Stimulated activated CD4-positive, alpha-beta T cell treated with anti-CD3 and anti-CD28 coated beads, TNF-alpha, amount 100 ng/mL, for 24 hours (primary cell): Measurements from ENCODE around the gene RAD51AP2.
"Not testable (repeated sequence)": the region's sequence is repeated elsewhere in the genome, so short reads cannot be mapped to it uniquely, and the experiment has no call there.

Experiments
- DNase-seq, 3 experiments: peaks; one replicate each; pipeline ENCODE4 v3.0.0-alpha.2; 2020; ENCODE audit warnings: low read depth in 3 of 3

Gene RAD51AP2

GRCh38 chr2:17538022-17538843 is 20.0 kb upstream of the RAD51AP2 start:
- no peak for DNase-seq

GRCh38 chr2:17536416-17536815 is 18.2 kb upstream of the RAD51AP2 start:
- DNase-seq: no peak

GRCh38 chr2:17533546-17533945 is 15.3 kb upstream of the RAD51AP2 start:
- DNase-seq: no peak

- DNase-seq: no peak
These were observed 11.5 kb upstream of the RAD51AP2 start for GRCh38 chr2:17529771-17530170.

- DNase-seq: no peak
These were observed 4.1 kb upstream of the RAD51AP2 start for GRCh38 chr2:17522303-17522702.

GRCh38 chr2:17521621-17522020 is 3.4 kb upstream of the RAD51AP2 start:
- DNase-seq: no peak

- DNase-seq: no peak
These were observed 2.5 kb upstream of the RAD51AP2 start for GRCh38 chr2:17520761-17521160.

- DNase-seq: no peak
These were observed 1.2 kb upstream of the RAD51AP2 start for GRCh38 chr2:17519486-17519885.

- no peak for DNase-seq
These were observed 594 bp downstream of the RAD51AP2 start for GRCh38 chr2:17517481-17518211.

- DNase-seq: no peak
These were observed 2.6 kb downstream of the RAD51AP2 start for GRCh38 chr2:17515652-17516051.

- no peak for DNase-seq
These were observed 11.3 kb downstream of the RAD51AP2 start for GRCh38 chr2:17506736-17507616.

- no peak for DNase-seq
These were observed 20.5 kb downstream of the RAD51AP2 start for GRCh38 chr2:17497718-17498117.

- no peak for DNase-seq
These were observed 22.6 kb downstream of the RAD51AP2 start for GRCh38 chr2:17495590-17495989.

GRCh38 chr2:17490165-17490564 is 28.1 kb downstream of the RAD51AP2 start:
- not testable (repeated sequence) for DNase-seq

GRCh38 chr2:17488610-17489009 is 29.6 kb downstream of the RAD51AP2 start:
- DNase-seq: not testable (repeated sequence)

- no peak for DNase-seq
These were observed 34.7 kb downstream of the RAD51AP2 start for GRCh38 chr2:17483496-17483895.

- DNase-seq: no peak
These were observed 35.6 kb downstream of the RAD51AP2 start for GRCh38 chr2:17482651-17483050.

- no peak for DNase-seq
These were observed 38.4 kb downstream of the RAD51AP2 start for GRCh38 chr2:17479875-17480274.

GRCh38 chr2:17476830-17477229 is 41.4 kb downstream of the RAD51AP2 start:
- no peak for DNase-seq

GRCh38 chr2:17476064-17476463 is 42.2 kb downstream of the RAD51AP2 start:
- DNase-seq: no peak

- no peak for DNase-seq
These were observed 43.0 kb downstream of the RAD51AP2 start for GRCh38 chr2:17475286-17475685.

- DNase-seq: no peak
These were observed 46.3 kb downstream of the RAD51AP2 start for GRCh38 chr2:17471979-17472378.
